Measurements from ENCODE around the gene INPP5D. TPM values are rescaled to one million over a fixed set of nuclear protein-coding genes. Genes with fewer than 3 reads are reported as not detected.
A peak's percentile ranks its signal among the peaks of the same experiment; 100 is the strongest.

The INPP5D gene
- polyA plus RNA-seq, 3 donors: 30.6 to 90.2 (median 54.8) TPM

DNA sequence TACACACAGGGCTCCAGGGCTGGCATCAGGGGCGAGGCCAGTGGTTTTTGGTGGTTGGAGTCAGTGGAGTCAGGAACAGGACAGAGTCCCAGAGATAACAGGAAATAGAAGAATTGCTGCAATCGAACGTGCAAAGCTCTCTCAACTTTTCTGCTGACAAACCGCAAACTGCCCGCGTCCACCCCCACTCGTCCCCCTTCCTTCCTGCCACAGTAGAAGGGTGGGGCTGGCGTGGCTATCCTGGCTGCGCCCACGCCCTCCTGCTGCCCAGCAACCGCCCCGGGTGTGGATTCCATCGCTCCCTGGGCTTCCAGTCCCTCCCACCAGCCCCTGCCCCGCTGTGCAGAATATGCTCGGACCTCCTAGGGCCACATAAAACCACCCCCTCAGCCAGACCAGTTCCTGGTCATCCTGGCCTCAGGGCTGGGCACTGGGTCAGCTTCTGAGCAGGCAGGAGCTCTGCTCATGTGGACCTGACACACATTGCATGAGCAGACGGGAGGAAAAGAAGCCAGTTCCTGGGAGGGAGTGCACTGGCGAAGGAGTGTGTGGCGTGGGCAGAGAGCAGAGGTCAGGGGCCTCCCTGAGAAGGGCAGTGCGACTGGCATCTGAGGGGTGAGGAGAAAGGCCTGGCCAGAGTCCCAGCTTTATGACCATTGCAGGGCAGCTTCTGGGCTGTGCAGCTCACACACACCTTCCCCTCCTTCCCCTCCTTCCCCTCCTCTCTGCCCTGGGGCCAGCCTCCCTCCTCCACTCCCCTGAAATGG lies 105.9 kb downstream of the INPP5D start:
- H3K36me3 Mint-ChIP-seq: peaks cover 61% of the 10 kb centered on the region in 2 donors
- WGBS (ENCODE audit: insufficient coverage): under 1% methylated on average over 17 of the region's 19 CpGs
- no peak overlapping the region for H3K4me3 Mint-ChIP-seq

DNA sequence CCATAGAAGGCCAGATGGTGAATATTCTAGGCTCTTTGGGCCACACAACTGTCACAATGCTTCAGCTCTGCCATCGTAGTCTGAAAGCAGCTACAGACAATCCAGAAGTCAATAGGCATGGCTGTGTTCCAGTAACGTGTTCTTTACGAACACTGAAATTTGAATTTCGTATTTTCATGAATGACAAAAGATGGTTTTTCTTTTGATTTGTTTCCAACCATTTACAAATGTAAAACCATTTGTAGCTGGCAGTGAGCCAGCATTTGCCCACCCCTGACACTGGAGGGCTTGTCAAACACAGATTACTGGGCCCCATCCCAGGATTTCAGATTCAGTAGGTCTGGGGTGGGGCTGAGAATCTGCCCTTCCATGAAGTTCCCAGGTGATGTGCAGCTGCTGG lies 108.3 kb downstream of the INPP5D start:
- no peaks in the 10 kb centered on the region for H3K9me3 Mint-ChIP-seq
- Histone ChIP-seq H3K9ac (ENCODE audit: insufficient read depth, low read length, poor library complexity, severe bottlenecking) (no peak overlapping the region), H3K79me2 (ENCODE audit: insufficient read depth, low read length) (peaks cover 31% of the 10 kb centered on the region), H2AFZ (ENCODE audit: insufficient read depth, low read depth, low read length, poor library complexity, severe bottlenecking) (no peak overlapping the region), H3K4me2 (replicated peaks; ENCODE audit: extremely low read depth, low read length, poor library complexity, severe bottlenecking) (no peak overlapping the region), H4K20me1 (ENCODE audit: insufficient read depth, low read length) (peaks cover 14% of the 10 kb centered on the region), H3K9me3 (replicated peaks in 1 of 2; ENCODE audit: control insufficient read depth in 1 of 2, insufficient read depth in 1 of 2, low read length in 2 of 2) (no peaks in the 10 kb centered on the region), H3K27me3 (ENCODE audit: control insufficient read depth in 2 of 2, insufficient read depth in 2 of 2, low read length in 2 of 2) (no peaks in the 10 kb centered on the region), H3K36me3 (replicated peaks in 1 of 2; ENCODE audit: control insufficient read depth in 1 of 2, insufficient read depth in 2 of 2, low read length in 2 of 2) (peaks cover 65 to 76% of the 10 kb centered on the region in 2 donors), H3K4me3 (replicated peaks in 1 of 3; ENCODE audit: low read depth in 2 of 3, low read length in 3 of 3) (no peak overlapping the region), H3K27ac (ENCODE audit: low read depth in 1 of 2, low read length in 2 of 2) (peak overlapping the region in 1 of 2 donors; percentile 52), H3K4me1 (ENCODE audit: control insufficient read depth in 1 of 2, insufficient read depth in 2 of 2, low read length in 2 of 2) (peaks cover 39 to 41% of the 10 kb centered on the region in 2 donors)
- TF ChIP-seq CTCF (IDR thresholded peaks at IDR 0.05): no peak
- intact Hi-C loops (cut with micrococcal nuclease): no loop called here
- no peak for DNase-seq
- no peak overlapping the region for H3K4me3 Mint-ChIP-seq
- WGBS (ENCODE audit: insufficient coverage): 100% methylated on average over 1 of the region's 4 CpGs
- peaks cover 0 to 4% (median 0%) of the 10 kb centered on the region in 3 donors for H3K27me3 Mint-ChIP-seq (ENCODE audit: low read depth in 3 of 3)
- peaks cover 4% of the 10 kb centered on the region for H3K4me1 Mint-ChIP-seq
- peaks cover 64% of the 10 kb centered on the region in 2 donors for H3K36me3 Mint-ChIP-seq
- peak overlapping the region in 1 of 7 donors; percentile 62 for H3K27ac Mint-ChIP-seq

More for the DNA sequence above, 105.9 kb downstream of the INPP5D start:
- Histone ChIP-seq H3K4me2 (replicated peaks; ENCODE audit: extremely low read depth, low read length, poor library complexity, severe bottlenecking) (peak overlapping the region; percentile 83), H4K20me1 (ENCODE audit: insufficient read depth, low read length) (peaks cover under 1% of the 10 kb centered on the region), H3K9me3 (replicated peaks in 1 of 2; ENCODE audit: control insufficient read depth in 1 of 2, insufficient read depth in 1 of 2, low read length in 2 of 2) (no peaks in the 10 kb centered on the region), H3K4me3 (replicated peaks in 1 of 3; ENCODE audit: low read depth in 2 of 3, low read length in 3 of 3) (peak overlapping the region in 1 of 3 experiments; percentile 67), H3K9ac (ENCODE audit: insufficient read depth, low read length, poor library complexity, severe bottlenecking) (peak overlapping the region; percentile 67), H3K27ac (ENCODE audit: low read depth in 1 of 2, low read length in 2 of 2) (peak overlapping the region; percentile 74 to 97), H3K36me3 (replicated peaks in 1 of 2; ENCODE audit: control insufficient read depth in 1 of 2, insufficient read depth in 2 of 2, low read length in 2 of 2) (peaks cover 68 to 74% of the 10 kb centered on the region in 2 donors), H3K27me3 (ENCODE audit: control insufficient read depth in 2 of 2, insufficient read depth in 2 of 2, low read length in 2 of 2) (no peaks in the 10 kb centered on the region), H2AFZ (ENCODE audit: insufficient read depth, low read depth, low read length, poor library complexity, severe bottlenecking) (no peak overlapping the region), H3K79me2 (ENCODE audit: insufficient read depth, low read length) (peaks cover 24% of the 10 kb centered on the region), H3K4me1 (ENCODE audit: control insufficient read depth in 1 of 2, insufficient read depth in 2 of 2, low read length in 2 of 2) (peaks cover 42 to 44% of the 10 kb centered on the region in 2 donors)
- Mint-ChIP-seq H3K4me1 (peaks cover 4% of the 10 kb centered on the region), H3K9me3 (no peaks in the 10 kb centered on the region), H3K27me3 (ENCODE audit: low read depth in 3 of 3) (peaks cover 0 to 4% (median 0%) of the 10 kb centered on the region in 3 donors), H3K27ac (peak overlapping the region in 3 of 7 donors; percentile 84 to 97 (median 88))
- DNase-seq: peak; percentile 80 to 89 (median 82)
- no peak for TF ChIP-seq CTCF (IDR thresholded peaks at IDR 0.05)
- intact Hi-C loops (cut with micrococcal nuclease): no loop called here

Data from CD14-positive monocyte (primary cell).